ENCODE measurements around the gene CD36. TPM values are rescaled to one million over a fixed set of nuclear protein-coding genes. Genes with fewer than 3 reads are reported as not detected.

The CD36 gene
- total RNA-seq, 1 experiment from 2014 or later, result 0.32 TPM

DNA sequence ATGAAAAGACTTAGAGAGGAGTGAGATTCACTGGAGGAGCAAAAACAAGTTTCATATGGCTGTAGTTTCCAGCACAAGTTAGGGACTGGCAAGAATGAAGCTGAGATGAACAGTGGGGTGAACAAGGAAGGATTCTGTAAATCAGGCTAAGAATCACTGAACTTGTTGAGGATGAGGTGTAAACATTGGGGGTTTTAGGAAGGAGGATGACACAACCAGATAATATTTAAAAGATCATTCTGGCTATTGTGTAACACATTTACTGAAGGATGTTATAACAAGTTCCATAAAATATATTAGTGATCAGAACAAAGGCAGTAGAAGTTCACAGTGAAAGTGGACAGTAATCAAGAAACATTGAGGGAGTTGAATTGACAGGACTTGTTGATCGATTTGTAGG, 68.9 kb downstream of the CD36 start:
- Histone ChIP-seq H3K4me2 (ENCODE audit: low read length) (no peak overlapping the region), H3K4me3 (replicated peaks in 1 of 2; ENCODE audit: low read depth in 1 of 2, low read length in 2 of 2) (no peak overlapping the region), H3K9me2 (ENCODE audit: insufficient read depth) (no peaks in the 10 kb centered on the region), H3K9me3 (ENCODE audit: control insufficient read depth in 1 of 2, insufficient read depth in 1 of 2, low read depth in 1 of 2, low read length in 2 of 2) (no peaks in the 10 kb centered on the region), H3K9ac (ENCODE audit: low read length) (no peak overlapping the region), H3K27me3 (ENCODE audit: insufficient read depth, low read length) (no peaks in the 10 kb centered on the region), H3K79me2 (ENCODE audit: insufficient read depth, low read length) (no peaks in the 10 kb centered on the region), H3K27ac (ENCODE audit: low read depth, low read length) (no peak overlapping the region), H2AFZ (ENCODE audit: low read depth, low read length, poor library complexity, severe bottlenecking) (no peak overlapping the region), H3K36me3 (ENCODE audit: control insufficient read depth in 1 of 2, insufficient read depth in 2 of 2, low read length in 2 of 2) (no peaks in the 10 kb centered on the region), H4K20me1 (ENCODE audit: insufficient read depth) (no peaks in the 10 kb centered on the region), H3K4me1 (ENCODE audit: control insufficient read depth in 1 of 2, insufficient read depth in 2 of 2, low read length in 2 of 2) (peaks cover 0 to 3% of the 10 kb centered on the region in 2 experiments; a peak in 1 of 4 replicates)
- no peak for TF ChIP-seq EGR1 (IDR thresholded peaks at IDR 0.05; ENCODE audit: low read depth)
- no peak for TF ChIP-seq SRF (IDR thresholded peaks at IDR 0.05; ENCODE audit: low read depth)
- TF ChIP-seq EZH2phosphoT487 (IDR thresholded peaks at IDR 0.05; ENCODE audit: borderline replicate concordance), result no peak
- no peak for TF ChIP-seq YY1 (IDR thresholded peaks at IDR 0.05; ENCODE audit: extremely low read depth, insufficient replicate concordance, low read depth, low read length)
- no peak for TF ChIP-seq ZFX (IDR thresholded peaks at IDR 0.05)
- TF ChIP-seq SIN3A (IDR thresholded peaks at IDR 0.05; ENCODE audit: low read depth), result no peak
- no peak for TF ChIP-seq POLR2AphosphoS5 (IDR thresholded peaks at IDR 0.05; ENCODE audit: low read depth, low read length)
- TF ChIP-seq SP1 (IDR thresholded peaks at IDR 0.05; ENCODE audit: low read depth), result no peak
- no peak for TF ChIP-seq TCF7L2 (IDR thresholded peaks at IDR 0.05; ENCODE audit: borderline replicate concordance, extremely low read depth, insufficient read depth, insufficient read length)
- no peak for TF ChIP-seq MAX (IDR thresholded peaks at IDR 0.05)
- no peak for TF ChIP-seq RAD21 (IDR thresholded peaks at IDR 0.05; ENCODE audit: low read depth)
- TF ChIP-seq ATF3 (IDR thresholded peaks at IDR 0.05), result no peak
- no peak for ATAC-seq
- POLR2A ChIA-PET, result no interaction called here
- intact Hi-C loops (cut with micrococcal nuclease), result no loop called here
- CTCF ChIA-PET, result no interaction called here
- no peak for DNase-seq (ENCODE audit: low read depth, low spot score)
- no TSS peak for BruUV-seq (replicated peaks)
- RAD21 ChIA-PET (ENCODE audit: low non-redundant PET in 1 of 2, low total read pairs in 2 of 2, uncharacterized antibody in 2 of 2, unreplicated experiment in 2 of 2), result no interaction called here

DNA sequence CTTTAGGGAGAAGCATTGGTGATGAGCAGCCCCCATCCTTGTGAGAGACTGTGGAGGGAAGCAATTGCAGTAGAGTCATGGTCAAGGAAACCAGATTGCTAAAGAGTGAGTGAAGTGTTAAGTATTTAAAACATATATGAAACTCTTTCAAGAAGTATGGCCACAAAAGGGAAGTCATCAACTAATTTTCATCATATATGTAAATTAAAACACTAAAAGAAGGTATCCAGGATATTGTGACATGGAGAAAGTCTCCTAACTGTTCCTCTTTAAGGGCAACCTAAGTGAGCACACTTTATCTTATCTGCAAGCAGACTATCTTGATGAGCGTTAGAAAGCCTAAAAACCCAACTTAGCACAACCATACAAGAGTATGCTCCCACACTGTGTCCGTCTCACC, 69.7 kb downstream of the CD36 start:
- no peaks in the 10 kb centered on the region for H4K20me1 ChIP-seq (ENCODE audit: insufficient read depth)
- H3K27me3 ChIP-seq (ENCODE audit: insufficient read depth, low read length), result no peaks in the 10 kb centered on the region
- H3K27ac ChIP-seq (ENCODE audit: low read depth, low read length), result no peak overlapping the region
- BruUV-seq (replicated peaks), result no TSS peak
- no peaks in the 10 kb centered on the region for H3K36me3 ChIP-seq (ENCODE audit: control insufficient read depth in 1 of 2, insufficient read depth in 2 of 2, low read length in 2 of 2)
- RAD21 ChIA-PET (ENCODE audit: low non-redundant PET in 1 of 2, low total read pairs in 2 of 2, uncharacterized antibody in 2 of 2, unreplicated experiment in 2 of 2), result no interaction called here
- H2AFZ ChIP-seq (ENCODE audit: low read depth, low read length, poor library complexity, severe bottlenecking), result no peak overlapping the region
- H3K79me2 ChIP-seq (ENCODE audit: insufficient read depth, low read length), result no peaks in the 10 kb centered on the region
- no peak overlapping the region for H3K4me3 ChIP-seq (replicated peaks in 1 of 2; ENCODE audit: low read depth in 1 of 2, low read length in 2 of 2)
- DNase-seq (ENCODE audit: low read depth, low spot score), result no peak
- H3K9me3 ChIP-seq (ENCODE audit: control insufficient read depth in 1 of 2, insufficient read depth in 1 of 2, low read depth in 1 of 2, low read length in 2 of 2), result no peaks in the 10 kb centered on the region
- H3K9ac ChIP-seq (ENCODE audit: low read length), result no peak overlapping the region
- intact Hi-C loops (cut with micrococcal nuclease), result no loop called here
- CTCF ChIA-PET, result no interaction called here
- TF ChIP-seq SRF (IDR thresholded peaks at IDR 0.05; ENCODE audit: low read depth) (no peak), JUND (IDR thresholded peaks at IDR 0.05) (no peak), MAX (IDR thresholded peaks at IDR 0.05) (no peak), EZH2 (IDR thresholded peaks at IDR 0.05) (no peak), POLR2A (IDR thresholded peaks at IDR 0.05; ENCODE audit: borderline replicate concordance, extremely low read depth, insufficient read depth, insufficient read length) (no peak), ELF1 (IDR thresholded peaks at IDR 0.05; ENCODE audit: borderline replicate concordance, low read depth) (no peak), CEBPB (IDR thresholded peaks at IDR 0.05; ENCODE audit: low read depth) (no peak), ZBTB33 (IDR thresholded peaks at IDR 0.05; ENCODE audit: extremely low read depth, insufficient replicate concordance, low read length) (no peak), FOSL1 (IDR thresholded peaks at IDR 0.05; ENCODE audit: low read depth) (no peak), YY1 (IDR thresholded peaks at IDR 0.05; ENCODE audit: extremely low read depth, insufficient replicate concordance, low read depth, low read length) (no peak), RAD21 (IDR thresholded peaks at IDR 0.05; ENCODE audit: low read depth) (no peak), ZNF274 (IDR thresholded peaks at IDR 0.05; ENCODE audit: low read depth, low read length) (no peak), SP1 (IDR thresholded peaks at IDR 0.05; ENCODE audit: low read depth) (no peak), CBX3 (IDR thresholded peaks at IDR 0.05; ENCODE audit: low read depth) (no peak)
- no peaks in the 10 kb centered on the region for H3K9me2 ChIP-seq (ENCODE audit: insufficient read depth)
- POLR2A ChIA-PET, result no interaction called here
- ATAC-seq, result no peak
- peaks cover 0 to 3% of the 10 kb centered on the region in 2 experiments; a peak in 1 of 4 replicates for H3K4me1 ChIP-seq (ENCODE audit: control insufficient read depth in 1 of 2, insufficient read depth in 2 of 2, low read length in 2 of 2)
- H3K4me2 ChIP-seq (ENCODE audit: low read length), result no peak overlapping the region
